NCI-H748 (cell line): ENCODE results near the gene PPM1M.
"Not testable (repeated sequence)": the region's sequence is repeated elsewhere in the genome, so short reads cannot be mapped to it uniquely, and the experiment has no call there.

Source experiments
- DNase-seq: peaks from one replicate; lab custom pipeline; 2025; ENCODE audit not compliant: unreplicated experiment; lab: John Stamatoyannopoulos, UW

PPM1M gene

DNA sequence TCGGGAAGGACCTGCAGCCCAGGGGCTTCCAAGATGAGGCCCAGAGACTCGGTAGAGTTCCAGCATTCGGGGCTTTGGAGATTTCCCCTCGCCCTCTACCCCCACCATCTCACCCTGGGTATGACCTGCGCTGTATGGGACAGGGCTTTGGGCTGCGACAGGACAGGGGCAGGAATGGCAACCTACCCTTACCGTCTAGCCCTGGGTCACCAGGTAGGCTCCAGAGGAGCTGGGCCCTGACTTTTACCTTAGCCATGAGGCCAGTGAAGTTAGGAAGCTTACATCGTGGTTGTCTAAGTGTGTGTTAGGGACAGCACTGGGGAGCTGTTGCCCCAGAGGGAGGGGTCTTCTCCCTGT is 683 bp downstream of the PPM1M start:
- DNase-seq = no peak

- DNase-seq = no peak
Observed at GRCh38 chr3:52246728-52247408, 1.3 kb downstream of the PPM1M start.

DNA sequence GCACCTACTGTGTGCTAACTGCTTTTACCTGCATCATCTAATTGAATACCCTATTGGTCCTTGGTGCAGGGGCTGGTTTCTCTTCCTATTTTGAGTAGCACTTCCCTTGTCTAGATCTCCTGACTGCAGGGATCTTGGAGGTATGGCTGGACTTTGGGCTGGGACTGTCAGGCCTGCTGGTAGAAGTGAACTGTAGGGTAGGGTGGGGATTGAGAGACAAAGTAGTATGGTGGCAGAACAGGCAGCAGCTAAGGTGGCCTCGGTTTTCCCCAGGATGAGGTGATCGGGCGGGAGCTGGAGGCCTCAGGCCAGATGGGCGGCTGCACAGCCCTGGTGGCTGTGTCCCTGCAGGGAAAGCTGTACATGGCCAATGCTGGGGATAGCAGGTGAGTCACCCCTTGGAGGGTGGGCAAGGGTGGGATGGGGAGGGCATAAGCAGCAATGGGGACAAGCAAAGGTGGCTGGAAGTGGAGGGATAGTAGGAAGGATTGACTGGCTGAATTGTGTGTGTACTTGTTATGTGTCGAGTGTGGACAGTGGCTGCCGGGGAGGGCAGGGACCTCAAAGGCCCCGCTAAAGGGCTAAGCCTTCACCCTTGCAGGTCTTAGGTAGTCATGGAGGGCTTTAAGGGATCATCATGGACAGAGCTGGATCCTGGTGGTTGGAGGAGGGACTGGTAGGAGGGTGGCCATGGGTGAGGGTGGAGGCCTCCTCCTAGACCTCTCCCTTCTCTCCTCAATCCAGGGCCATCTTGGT is 2.0 kb downstream of the PPM1M start:
- no peak for DNase-seq

GRCh38 chr3:52248165-52248541 is 2.6 kb downstream of the PPM1M start:
- no peak for DNase-seq

GRCh38 chr3:52248816-52249547 is 3.4 kb downstream of the PPM1M start:
- peak; percentile 54 for DNase-seq

DNA sequence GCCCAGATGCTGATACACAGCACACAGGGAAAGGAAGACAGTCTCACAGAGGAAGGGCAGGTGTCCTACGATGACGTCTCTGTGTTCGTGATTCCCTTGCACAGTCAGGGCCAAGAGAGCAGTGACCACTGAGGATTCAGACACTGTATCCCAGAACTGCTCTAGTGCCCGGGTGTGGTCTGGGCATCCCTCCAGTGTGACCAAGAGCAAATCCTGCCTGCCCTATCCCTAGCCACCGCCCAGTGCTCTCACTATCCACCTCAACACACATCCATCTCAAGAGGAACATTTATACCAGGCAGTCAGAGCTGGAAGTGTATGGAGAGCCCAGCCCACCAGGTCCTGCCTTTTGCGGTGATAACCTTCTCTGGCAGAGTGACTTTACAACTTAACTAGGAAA is 4.1 kb downstream of the PPM1M start:
- no peak for DNase-seq

GRCh38 chr3:52250122-52250521 is 4.6 kb downstream of the PPM1M start:
- DNase-seq = no peak

- no peak for DNase-seq
Observed at GRCh38 chr3:52253314-52254304, 8.1 kb downstream of the PPM1M start.

- DNase-seq = no peak
Observed at GRCh38 chr3:52254608-52255007, 9.0 kb downstream of the PPM1M start.

DNA sequence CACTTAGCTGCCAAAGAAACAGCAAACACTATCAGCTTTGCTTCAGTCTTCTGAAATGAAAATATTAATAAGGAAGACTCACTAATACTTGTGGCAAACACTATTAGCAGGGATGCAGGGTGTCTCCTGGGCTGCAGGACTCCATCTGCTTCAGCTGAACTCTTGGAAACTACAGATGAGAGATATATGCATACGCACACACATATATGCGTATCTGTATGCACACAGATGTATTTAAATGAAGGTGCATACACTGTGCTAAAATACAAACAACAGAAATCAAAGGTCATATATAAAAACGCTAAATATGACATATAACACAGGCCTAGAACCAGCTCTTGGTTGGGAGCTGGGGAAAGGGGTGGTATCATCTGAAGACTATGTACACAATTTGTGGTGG is 10.6 kb downstream of the PPM1M start:
- DNase-seq = no peak

GRCh38 chr3:52256622-52257021 is 11.1 kb downstream of the PPM1M start:
- DNase-seq = no peak

GRCh38 chr3:52257911-52258310 is 12.4 kb downstream of the PPM1M start:
- no peak for DNase-seq

DNA sequence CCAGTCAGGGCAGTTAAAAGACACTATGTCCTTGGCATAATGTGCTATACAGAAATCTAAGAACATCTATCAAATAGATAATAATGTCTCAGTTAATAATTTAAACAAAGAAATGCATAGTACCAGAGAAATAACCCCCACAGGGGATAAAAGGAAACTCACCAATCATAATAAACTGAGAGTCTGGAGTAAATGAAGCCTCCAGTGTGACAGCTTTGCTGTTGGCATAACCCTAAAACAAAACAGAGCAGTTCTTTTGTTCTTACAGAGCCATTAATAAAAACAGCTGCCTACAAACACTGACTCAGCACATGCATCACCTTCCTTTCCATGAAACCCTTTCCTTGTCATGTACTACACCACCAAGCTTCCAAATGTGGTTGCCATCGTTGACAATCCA is 13.5 kb downstream of the PPM1M start:
- no peak for DNase-seq

- no peak for DNase-seq
Observed at GRCh38 chr3:52259448-52259847, 13.9 kb downstream of the PPM1M start.

- no peak for DNase-seq
Observed at GRCh38 chr3:52262447-52262846, 16.9 kb downstream of the PPM1M start.

DNA sequence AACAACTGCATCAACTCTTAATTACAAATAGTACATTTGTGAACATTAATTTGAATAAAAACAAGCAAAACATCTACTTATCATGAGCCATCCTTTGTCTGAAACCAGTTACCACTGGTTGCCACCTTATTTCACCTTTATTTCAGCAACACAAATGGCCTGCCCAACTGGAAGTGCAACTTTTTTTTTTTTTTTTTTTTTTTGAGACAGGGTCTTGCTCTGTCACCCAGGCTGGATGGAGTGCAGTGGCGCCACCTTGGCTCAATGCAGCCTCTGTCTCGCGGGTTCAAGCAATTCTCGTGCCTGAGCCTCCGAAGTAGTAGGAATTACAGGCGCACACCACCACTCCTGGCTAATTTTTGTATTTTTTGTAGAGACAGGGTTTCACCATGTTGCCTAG is 19.8 kb downstream of the PPM1M start:
- DNase-seq = no peak

DNA sequence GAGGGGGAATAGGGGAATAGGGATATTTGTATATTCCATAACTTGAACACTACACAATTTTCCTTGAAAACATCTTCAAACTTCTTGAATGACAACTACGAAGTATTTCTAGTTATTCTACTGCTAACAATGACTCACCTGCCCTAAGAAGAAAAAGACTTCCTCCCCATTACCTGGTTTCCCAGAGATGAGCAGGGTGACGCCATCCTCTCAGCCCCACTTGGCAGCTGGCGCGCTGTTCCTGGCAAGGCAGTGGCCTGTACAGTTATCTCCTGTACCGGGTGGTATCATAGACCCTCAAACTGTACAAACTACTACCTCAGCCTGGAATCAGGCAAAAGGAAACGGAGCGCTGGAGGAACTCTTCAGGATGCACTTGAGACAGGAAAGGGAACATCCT is 22.5 kb downstream of the PPM1M start:
- no peak for DNase-seq

GRCh38 chr3:52269776-52270175 is 24.2 kb downstream of the PPM1M start:
- no peak for DNase-seq

DNA sequence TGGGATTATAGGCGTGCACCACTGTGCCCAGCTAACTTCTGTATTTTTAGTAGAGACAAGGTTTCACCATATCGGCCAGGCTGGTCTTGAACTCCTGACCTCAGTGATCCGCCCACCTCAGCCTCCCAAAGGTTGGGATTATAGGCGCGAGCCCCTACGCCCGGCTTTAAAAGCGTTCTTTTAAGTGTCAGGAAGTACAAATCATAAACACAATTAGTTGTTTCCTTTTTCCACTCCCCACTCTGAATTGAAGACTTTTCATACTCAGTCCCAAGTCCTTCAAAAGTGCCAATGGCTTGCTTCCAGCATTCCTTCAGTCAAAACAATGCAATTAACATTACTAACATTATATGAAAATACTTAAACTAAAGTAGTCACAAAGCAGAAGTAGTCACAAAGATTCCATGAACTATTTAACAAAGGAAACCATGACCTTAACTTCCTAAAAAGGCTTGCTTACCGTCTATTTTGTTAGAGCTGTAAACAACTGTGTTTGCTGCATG is 24.7 kb downstream of the PPM1M start:
- DNase-seq = no peak

DNA sequence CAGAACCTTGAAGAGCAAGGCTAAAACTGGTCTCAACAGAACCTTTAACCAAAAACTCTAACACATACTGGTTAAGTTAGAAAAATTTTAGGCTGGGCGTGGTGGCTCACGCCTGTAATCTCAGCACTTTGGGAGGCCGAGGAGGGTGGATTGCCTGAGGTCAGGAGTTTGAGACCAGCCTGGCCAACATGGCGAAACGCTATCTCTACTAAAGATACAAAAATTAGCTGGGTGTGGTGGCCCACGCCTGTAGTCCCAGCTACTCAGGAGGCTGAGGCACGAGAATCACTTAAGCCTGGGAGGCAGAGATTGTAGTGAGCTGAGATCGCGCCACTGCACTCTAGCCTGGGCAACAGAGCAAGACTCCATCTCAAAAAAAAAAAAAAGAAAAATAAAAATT is 26.6 kb downstream of the PPM1M start:
- DNase-seq = not testable (repeated sequence)

- no peak for DNase-seq
Observed at GRCh38 chr3:52272831-52273230, 27.3 kb downstream of the PPM1M start.
